Astrocyte (in vitro differentiated cells and primary cell): ENCODE results near the gene SMIM28.

Experiments used
- CTCF ChIP-seq: IDR thresholded peaks from 2 replicates; pipeline ENCODE4 v1.5.1; 2011; ENCODE audit warnings: low read depth, mild to moderate bottlenecking, inconsistent platforms, low read length, moderate library complexity; ENCODE audit not compliant: insufficient read depth
- EZH2 ChIP-seq: IDR thresholded peaks from 2 replicates; pipeline ENCODE4 v1.6.1; 2012; ENCODE audit warnings: mild to moderate bottlenecking, low read length, inconsistent platforms; ENCODE audit not compliant: insufficient read depth

GRCh38 chr6:138339024-138339423 lies 38.7 kb upstream of the SMIM28 start:
- TF ChIP-seq CTCF (no peak), EZH2 (no peak)
